Measurements from ENCODE around the gene NCOR2.
A peak's percentile ranks its signal among the peaks of the same experiment; 100 is the strongest.
"Not testable (repeated sequence)": the region's sequence is repeated elsewhere in the genome, so short reads cannot be mapped to it uniquely, and the experiment has no call there.

Gene NCOR2

GRCh38 chr12:124601706-124602105 lies 34.3 kb upstream of the NCOR2 start:
- DNase-seq (ENCODE audit: low read depth in 2 of 2, low spot score in 1 of 2), result no peak

- no peak for DNase-seq (ENCODE audit: low read depth in 2 of 2, low spot score in 1 of 2)
Observed at GRCh38 chr12:124599074-124599999, 31.9 kb upstream of the NCOR2 start.

- DNase-seq (ENCODE audit: low read depth in 2 of 2, low spot score in 1 of 2), result no peak
Observed at GRCh38 chr12:124597041-124597440, 29.6 kb upstream of the NCOR2 start.

GRCh38 chr12:124595444-124595843 lies 28.0 kb upstream of the NCOR2 start:
- DNase-seq (ENCODE audit: low read depth in 2 of 2, low spot score in 1 of 2), result no peak

- DNase-seq (ENCODE audit: low read depth in 2 of 2, low spot score in 1 of 2), result no peak
Observed at GRCh38 chr12:124594851-124595250, 27.4 kb upstream of the NCOR2 start.

GRCh38 chr12:124593851-124594401 lies 26.5 kb upstream of the NCOR2 start:
- DNase-seq (ENCODE audit: low read depth in 2 of 2, low spot score in 1 of 2), result no peak

GRCh38 chr12:124593176-124593575 lies 25.8 kb upstream of the NCOR2 start:
- DNase-seq (ENCODE audit: low read depth in 2 of 2, low spot score in 1 of 2), result no peak

GRCh38 chr12:124592481-124593160 lies 25.2 kb upstream of the NCOR2 start:
- no peak for DNase-seq (ENCODE audit: low read depth in 2 of 2, low spot score in 1 of 2)

- DNase-seq (ENCODE audit: low read depth in 2 of 2, low spot score in 1 of 2), result no peak
Observed at GRCh38 chr12:124592050-124592449, 24.6 kb upstream of the NCOR2 start.

GRCh38 chr12:124590447-124590846 lies 23.0 kb upstream of the NCOR2 start:
- no peak for DNase-seq (ENCODE audit: low read depth in 2 of 2, low spot score in 1 of 2)

GRCh38 chr12:124588751-124589267 lies 21.4 kb upstream of the NCOR2 start:
- peak in 1 of 2 donors; percentile 24 for DNase-seq (ENCODE audit: low read depth in 2 of 2, low spot score in 1 of 2)

GRCh38 chr12:124588018-124588634 lies 20.7 kb upstream of the NCOR2 start:
- DNase-seq (ENCODE audit: low read depth in 2 of 2, low spot score in 1 of 2), result no peak

- no peak for DNase-seq (ENCODE audit: low read depth in 2 of 2, low spot score in 1 of 2)
Observed at GRCh38 chr12:124586756-124587155, 19.3 kb upstream of the NCOR2 start.

GRCh38 chr12:124584494-124584893 lies 17.1 kb upstream of the NCOR2 start:
- not testable (repeated sequence) for DNase-seq (ENCODE audit: low read depth in 2 of 2, low spot score in 1 of 2)

- no peak for DNase-seq (ENCODE audit: low read depth in 2 of 2, low spot score in 1 of 2)
Observed at GRCh38 chr12:124583854-124584253, 16.4 kb upstream of the NCOR2 start.

- no peak for DNase-seq (ENCODE audit: low read depth in 2 of 2, low spot score in 1 of 2)
Observed at GRCh38 chr12:124582108-124582424, 14.7 kb upstream of the NCOR2 start.

- no peak for DNase-seq (ENCODE audit: low read depth in 2 of 2, low spot score in 1 of 2)
Observed at GRCh38 chr12:124581307-124582107, 14.1 kb upstream of the NCOR2 start.

- no peak for DNase-seq (ENCODE audit: low read depth in 2 of 2, low spot score in 1 of 2)
Observed at GRCh38 chr12:124579921-124580517, 12.6 kb upstream of the NCOR2 start.

- DNase-seq (ENCODE audit: low read depth in 2 of 2, low spot score in 1 of 2), result no peak
Observed at GRCh38 chr12:124578854-124579253, 11.4 kb upstream of the NCOR2 start.

- no peak for DNase-seq (ENCODE audit: low read depth in 2 of 2, low spot score in 1 of 2)
Observed at GRCh38 chr12:124578445-124578844, 11.0 kb upstream of the NCOR2 start.
